ENCODE results near the gene ZBTB40. TPM values are rescaled to one million over a fixed set of nuclear protein-coding genes. Genes with fewer than 3 reads are reported as not detected.

ZBTB40 gene
- total and polyA plus RNA-seq, 4 donors: 2.1 to 11.2 (median 4.6) TPM

GRCh38 chr1:22551591-22551990 lies 99.9 kb downstream of the ZBTB40 start:
- no peaks in the 10 kb centered on the region for H3K27me3 ChIP-seq (ENCODE audit: control insufficient read depth in 4 of 4, insufficient read depth in 4 of 4, low read length in 3 of 4)

More at GRCh38 chr1:22551591-22551990, 99.9 kb downstream of the ZBTB40 start:
- WGBS: 75% methylated on average over 17 of the region's 17 CpGs
- Histone ChIP-seq H3K27ac (ENCODE audit: low read depth in 1 of 2, low read length in 2 of 2) (no peak overlapping the region), H3K9ac (ENCODE audit: low read depth in 1 of 2, low read length in 2 of 2) (no peak overlapping the region), H3K36me3 (ENCODE audit: control insufficient read depth in 4 of 4, insufficient read depth in 3 of 4, low read depth in 1 of 4, low read length in 3 of 4) (no peaks in the 10 kb centered on the region), H3K9me3 (ENCODE audit: control insufficient read depth in 4 of 4, low read length in 3 of 4) (no peaks in the 10 kb centered on the region), H3K4me3 (ENCODE audit: low read depth in 1 of 3, low read length in 3 of 3) (no peak overlapping the region), H3K4me1 (ENCODE audit: control insufficient read depth in 4 of 4, insufficient read depth in 4 of 4, low read length in 3 of 4) (no peaks in the 10 kb centered on the region)
- no peak for DNase-seq (ENCODE audit: low spot score)
- TF ChIP-seq, protein P1, sequence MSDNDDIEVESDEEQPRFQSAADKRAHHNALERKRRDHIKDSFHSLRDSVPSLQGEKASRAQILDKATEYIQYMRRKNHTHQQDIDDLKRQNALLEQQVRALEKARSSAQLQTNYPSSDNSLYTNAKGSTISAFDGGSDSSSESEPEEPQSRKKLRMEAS (IDR thresholded peaks at IDR 0.05): no peak
- TF ChIP-seq JUND (IDR thresholded peaks at IDR 0.05) (no peak), HNF4A (conservative IDR thresholded peaks at IDR 0.05) (no peak), YY1 (IDR thresholded peaks at IDR 0.05) (no peak), GABPA (IDR thresholded peaks at IDR 0.05 in 1 of 2, conservative IDR thresholded peaks at IDR 0.05 in 1 of 2) (no peak), EGR1 (IDR thresholded peaks at IDR 0.05; ENCODE audit: low read depth in 2 of 2) (no peak), ATF3 (IDR thresholded peaks at IDR 0.05) (no peak), NR2F2 (IDR thresholded peaks at IDR 0.05) (no peak), FOXA2 (IDR thresholded peaks at IDR 0.05) (no peak), RAD21 (IDR thresholded peaks at IDR 0.05) (no peak), ZBTB33 (IDR thresholded peaks at IDR 0.05) (no peak), FOXA1 (IDR thresholded peaks at IDR 0.05) (no peak), HNF4G (IDR thresholded peaks at IDR 0.05) (no peak), TAF1 (conservative IDR thresholded peaks at IDR 0.05) (no peak), REST (IDR thresholded peaks at IDR 0.05) (no peak), SP1 (IDR thresholded peaks at IDR 0.05) (no peak), RXRA (IDR thresholded peaks at IDR 0.05) (no peak)
- TF ChIP-seq, protein P2, sequence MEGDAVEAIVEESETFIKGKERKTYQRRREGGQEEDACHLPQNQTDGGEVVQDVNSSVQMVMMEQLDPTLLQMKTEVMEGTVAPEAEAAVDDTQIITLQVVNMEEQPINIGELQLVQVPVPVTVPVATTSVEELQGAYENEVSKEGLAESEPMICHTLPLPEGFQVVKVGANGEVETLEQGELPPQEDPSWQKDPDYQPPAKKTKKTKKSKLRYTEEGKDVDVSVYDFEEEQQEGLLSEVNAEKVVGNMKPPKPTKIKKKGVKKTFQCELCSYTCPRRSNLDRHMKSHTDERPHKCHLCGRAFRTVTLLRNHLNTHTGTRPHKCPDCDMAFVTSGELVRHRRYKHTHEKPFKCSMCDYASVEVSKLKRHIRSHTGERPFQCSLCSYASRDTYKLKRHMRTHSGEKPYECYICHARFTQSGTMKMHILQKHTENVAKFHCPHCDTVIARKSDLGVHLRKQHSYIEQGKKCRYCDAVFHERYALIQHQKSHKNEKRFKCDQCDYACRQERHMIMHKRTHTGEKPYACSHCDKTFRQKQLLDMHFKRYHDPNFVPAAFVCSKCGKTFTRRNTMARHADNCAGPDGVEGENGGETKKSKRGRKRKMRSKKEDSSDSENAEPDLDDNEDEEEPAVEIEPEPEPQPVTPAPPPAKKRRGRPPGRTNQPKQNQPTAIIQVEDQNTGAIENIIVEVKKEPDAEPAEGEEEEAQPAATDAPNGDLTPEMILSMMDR (IDR thresholded peaks at IDR 0.05; ENCODE audit: low read depth, low read length, missing input control): no peak
